NB4 (cell line): ENCODE results near the gene STX16.

Source experiments
- CTCF ChIP-seq: IDR thresholded peaks from one replicate; pipeline ENCODE4 v1.5.1; 2012; ENCODE audit warnings: low read depth, low read length
- MAX ChIP-seq: IDR thresholded peaks from 2 replicates; pipeline ENCODE4 v1.6.1; 2011; ENCODE audit warnings: low read depth, low read length
- MYC ChIP-seq: IDR thresholded peaks from 2 replicates; pipeline ENCODE4 v1.6.1; 2011; ENCODE audit warnings: low read depth, low read length
- POLR2A ChIP-seq: IDR thresholded peaks from 2 replicates; pipeline ENCODE4 v1.6.1; 2011; ENCODE audit warnings: mild to moderate bottlenecking; ENCODE audit not compliant: insufficient read length; ENCODE audit errors: extremely low read depth

- TF ChIP-seq CTCF: no peak
- no peak for TF ChIP-seq POLR2A
- TF ChIP-seq MAX: no peak
- TF ChIP-seq MYC: no peak
These were observed 6.2 kb downstream of the STX16 start for GRCh38 chr20:58657262-58657661.
